HG03442 (cell line): Measurements from ENCODE around the gene YTHDF2.
"Not testable (repeated sequence)": the region's sequence is repeated elsewhere in the genome, so short reads cannot be mapped to it uniquely, and the experiment has no call there.

Source experiments
- ATAC-seq: cut with Tn5 transposase; IDR thresholded peaks from one replicate; pipeline ENCODE4 v1.9.1; 2021; ENCODE audit warnings: mild to moderate bottlenecking, moderate library complexity; ENCODE audit not compliant: unreplicated experiment

The YTHDF2 gene

DNA sequence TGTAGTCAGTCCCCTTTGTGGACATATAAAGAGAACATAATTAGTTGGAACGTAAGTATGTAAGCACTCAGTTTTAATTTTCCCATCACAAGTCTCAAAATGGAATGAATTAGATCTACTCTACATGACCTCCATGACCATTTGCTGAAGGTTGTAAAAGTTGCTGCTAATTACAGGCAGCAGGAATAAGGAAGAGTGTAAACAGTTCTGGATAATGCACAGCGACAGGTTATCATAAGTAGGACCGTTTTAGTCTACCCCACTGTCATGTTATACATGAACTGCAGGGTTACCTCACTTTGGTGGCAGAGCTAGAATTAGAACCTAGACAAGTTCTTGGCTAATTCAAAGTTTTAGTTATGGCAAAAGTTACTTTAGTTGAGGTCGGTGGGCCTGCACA, 21.7 kb downstream of the YTHDF2 start:
- ATAC-seq, result no peak

- ATAC-seq, result no peak
These were observed 22.5 kb downstream of the YTHDF2 start for GRCh38 chr1:28759257-28759656.

DNA sequence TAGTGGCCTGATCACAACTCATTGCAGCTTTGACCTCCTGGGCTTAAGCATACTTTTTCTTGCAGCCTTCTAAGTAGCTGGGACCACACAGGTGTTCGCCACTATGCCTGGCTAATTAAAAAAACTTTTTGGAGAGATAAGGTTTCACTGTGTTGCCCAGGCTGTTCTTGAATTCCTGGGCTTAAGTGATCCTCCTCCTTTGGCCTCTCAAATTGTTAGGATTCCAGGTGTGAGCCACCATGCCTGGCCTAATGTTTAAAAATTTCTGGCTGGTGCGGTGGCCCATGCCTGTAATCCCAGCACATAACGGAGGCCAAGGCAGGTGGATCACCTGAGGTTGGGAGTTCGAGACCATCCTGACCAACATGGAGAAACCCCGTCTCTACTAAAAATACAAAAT, 24.4 kb downstream of the YTHDF2 start:
- ATAC-seq, result no peak

DNA sequence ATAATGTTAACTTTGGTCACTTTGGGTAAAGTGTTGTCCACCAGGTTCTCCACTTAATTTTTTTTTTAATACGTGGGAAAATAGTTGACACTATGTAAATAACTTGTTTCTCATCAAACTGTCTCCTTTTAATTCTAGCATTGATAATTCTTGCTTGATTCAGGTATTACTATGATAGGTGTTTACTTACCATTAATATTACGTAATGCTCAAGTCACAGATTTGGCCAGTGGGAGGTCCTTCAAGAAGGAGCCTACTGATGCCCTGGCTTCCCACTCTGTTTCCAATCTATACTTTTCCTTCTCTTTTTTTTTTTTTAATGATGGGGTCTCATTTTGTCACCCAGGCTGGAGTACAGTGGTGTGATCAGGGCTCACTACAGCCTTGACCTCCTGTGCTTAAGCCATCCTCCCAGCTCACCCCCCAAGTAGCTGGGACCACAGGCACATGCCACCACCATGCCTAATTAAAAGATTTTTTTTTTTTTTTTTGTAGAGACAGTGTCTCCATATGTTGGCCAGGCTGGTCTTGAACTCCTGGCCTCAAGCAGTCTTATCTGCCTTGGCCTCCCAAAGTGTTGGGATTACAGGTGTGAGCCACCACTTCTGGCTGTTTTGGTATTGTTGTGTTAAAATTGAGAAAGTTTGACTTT, 29.9 kb downstream of the YTHDF2 start:
- ATAC-seq, result no peak

GRCh38 chr1:28770601-28771165, 33.9 kb downstream of the YTHDF2 start:
- no peak for ATAC-seq

DNA sequence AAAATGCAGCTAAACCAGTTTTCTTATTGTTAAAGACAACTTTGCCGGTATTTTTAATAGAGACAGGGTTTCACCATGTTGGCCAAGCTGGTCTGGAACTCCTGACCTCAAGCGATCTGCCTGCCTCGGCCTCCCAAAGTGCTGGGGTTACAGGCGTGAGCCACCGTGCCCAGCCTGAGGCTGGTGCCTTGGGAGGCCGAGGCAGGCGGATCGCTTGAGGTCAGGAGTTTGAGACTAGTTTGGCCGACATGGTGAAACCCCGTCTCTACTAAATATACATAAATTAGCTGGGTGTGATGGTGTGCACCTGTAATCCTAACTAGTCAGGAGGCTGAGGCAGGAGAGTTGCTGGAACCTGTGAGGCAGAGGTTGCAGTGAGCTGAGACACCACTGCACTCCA, 35.2 kb downstream of the YTHDF2 start:
- not testable (repeated sequence) for ATAC-seq

DNA sequence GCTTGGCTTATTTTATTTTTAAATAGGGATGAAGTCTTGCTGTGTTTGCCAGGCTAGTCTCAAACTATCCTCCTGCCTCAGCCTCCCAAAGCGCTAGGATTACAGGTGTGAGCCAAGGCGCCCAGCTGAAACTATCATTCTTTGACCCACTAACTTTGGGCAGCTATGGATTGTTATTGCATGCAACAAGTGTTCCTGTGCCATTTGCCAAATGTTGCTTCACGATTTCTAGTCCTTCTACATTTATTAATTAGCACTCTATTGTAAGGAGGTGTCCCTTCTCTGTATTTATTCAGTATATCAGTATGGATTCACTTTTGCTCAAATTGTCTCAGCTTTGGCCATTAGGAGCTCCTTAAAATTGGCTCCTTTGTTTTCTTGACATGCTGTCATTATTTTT, 36.4 kb downstream of the YTHDF2 start:
- no peak for ATAC-seq

- ATAC-seq, result peak; percentile 42
These were observed 38.6 kb downstream of the YTHDF2 start for GRCh38 chr1:28775121-28775942.

- ATAC-seq, result no peak
These were observed 39.6 kb downstream of the YTHDF2 start for GRCh38 chr1:28776341-28776740.

DNA sequence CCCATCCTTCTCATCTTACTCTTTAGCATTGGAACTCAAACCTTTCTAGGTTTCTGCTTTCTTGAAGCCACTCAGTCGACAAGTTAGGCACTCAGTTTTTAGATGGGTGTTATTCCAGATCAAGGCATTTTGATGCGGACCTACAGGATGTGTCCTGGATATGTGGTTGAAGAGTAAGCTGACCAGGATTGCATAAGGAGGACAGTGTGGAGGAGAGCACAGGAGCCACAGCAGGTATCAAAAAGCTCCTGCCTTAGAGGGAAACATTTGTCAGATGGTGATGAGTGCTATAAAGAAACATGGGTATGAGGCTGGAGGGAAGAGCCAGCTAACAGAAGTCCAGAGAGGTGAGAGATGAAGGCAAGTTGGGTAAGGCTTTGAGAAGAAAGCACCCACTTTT, 41.3 kb downstream of the YTHDF2 start:
- ATAC-seq, result no peak

DNA sequence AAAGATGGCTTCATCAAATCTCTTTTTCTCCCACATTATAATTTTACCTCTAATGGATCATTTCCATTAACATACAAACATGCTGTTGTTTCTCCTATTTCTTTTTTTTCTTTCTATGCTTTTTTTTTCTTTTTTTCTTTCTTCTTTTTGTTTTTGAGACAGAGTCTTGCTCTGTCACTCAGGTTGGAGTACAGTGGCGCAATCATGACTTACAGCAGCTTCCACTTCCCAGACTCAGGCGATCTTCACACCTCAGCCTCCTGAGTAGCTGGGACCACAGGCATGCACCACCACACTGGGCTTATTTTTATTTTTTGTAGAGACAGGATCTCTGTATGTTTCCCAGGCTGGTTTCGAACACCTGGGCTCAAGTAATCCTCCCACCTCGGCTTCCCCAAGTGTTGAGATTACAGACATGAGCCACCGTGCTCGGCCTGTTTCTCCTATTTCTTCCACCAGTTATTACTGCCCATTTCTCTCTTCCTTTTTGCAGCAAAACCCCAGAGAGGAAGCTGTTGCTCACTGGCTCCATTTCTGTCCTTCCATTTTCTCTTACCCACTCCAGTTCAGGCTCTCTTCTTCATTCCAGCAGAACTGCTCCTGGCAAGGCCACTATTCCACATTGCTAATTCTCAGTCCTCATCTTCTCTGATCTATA, 43.1 kb downstream of the YTHDF2 start:
- no peak for ATAC-seq

GRCh38 chr1:28781305-28781704, 44.6 kb downstream of the YTHDF2 start:
- no peak for ATAC-seq

DNA sequence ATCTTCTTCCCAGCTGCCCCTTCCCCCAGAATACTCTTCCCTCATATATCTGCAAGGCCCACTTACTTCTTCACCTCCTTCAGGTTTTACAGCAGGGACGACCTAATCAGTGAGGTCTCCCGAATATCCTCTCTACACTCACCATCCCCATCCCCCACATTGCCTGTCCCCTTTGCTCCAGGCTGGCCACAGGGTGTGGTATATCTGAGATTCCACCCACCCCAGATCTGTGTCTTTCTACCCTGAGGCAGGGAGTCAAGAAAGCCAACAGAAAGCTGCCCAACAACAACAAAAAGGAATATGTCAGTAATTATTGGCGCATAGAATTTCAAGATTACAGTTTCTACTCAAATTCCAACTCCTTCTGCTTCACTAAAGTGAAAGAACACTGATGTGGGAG, 45.3 kb downstream of the YTHDF2 start:
- no peak for ATAC-seq

- ATAC-seq, result no peak
These were observed 46.6 kb downstream of the YTHDF2 start for GRCh38 chr1:28783363-28783762.

- no peak for ATAC-seq
These were observed 52.7 kb downstream of the YTHDF2 start for GRCh38 chr1:28789412-28789811.

DNA sequence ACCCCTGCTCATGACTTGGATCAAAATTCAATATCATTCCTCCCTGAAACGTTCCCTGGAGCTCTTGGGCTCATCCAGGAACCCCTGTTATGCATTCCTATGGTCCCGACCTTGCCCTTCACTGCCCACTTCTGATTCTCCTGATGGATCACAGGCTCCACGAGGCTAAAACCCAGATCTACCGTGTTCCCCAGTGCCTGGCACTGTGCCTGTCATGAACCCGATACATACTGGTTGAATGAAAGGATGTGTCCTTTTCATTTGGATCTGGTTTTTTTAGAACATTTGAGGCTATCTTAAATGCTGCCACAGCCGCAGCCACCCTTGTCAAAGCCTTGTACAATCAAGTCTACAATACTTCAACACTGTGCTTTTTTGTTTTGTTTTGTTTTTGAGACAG, 53.1 kb downstream of the YTHDF2 start:
- ATAC-seq, result no peak

- ATAC-seq, result no peak
These were observed 53.8 kb downstream of the YTHDF2 start for GRCh38 chr1:28790377-28791035.

DNA sequence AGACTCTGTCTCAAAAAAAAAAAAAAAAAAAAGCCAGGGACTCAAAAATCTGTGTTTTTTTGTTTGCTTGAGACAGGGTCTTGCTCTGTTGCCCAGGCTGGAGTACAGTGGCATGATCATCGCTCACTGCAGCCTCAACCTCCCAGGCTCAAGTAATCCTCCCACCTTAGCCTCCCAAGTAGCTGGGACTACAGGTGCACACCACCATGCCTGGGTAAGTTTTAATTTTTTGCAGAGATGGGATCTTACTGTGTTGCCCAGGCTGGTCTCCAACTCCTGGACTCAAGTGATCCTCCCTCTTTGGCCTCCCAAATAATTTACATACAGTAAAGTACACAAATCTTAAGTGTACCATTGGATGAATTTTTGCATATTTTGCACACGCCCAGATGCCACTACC, 55.2 kb downstream of the YTHDF2 start:
- ATAC-seq, result not testable (repeated sequence)

GRCh38 chr1:28792644-28793121, 55.9 kb downstream of the YTHDF2 start:
- no peak for ATAC-seq

- ATAC-seq, result not testable (repeated sequence)
These were observed 57.8 kb downstream of the YTHDF2 start for GRCh38 chr1:28794582-28794981.
